Transverse colon (tissue), 4 donors: ENCODE measurements around the gene ZXDC. TPM values are rescaled to one million over a fixed set of nuclear protein-coding genes. Genes with fewer than 3 reads are reported as not detected.

Experiments used
- DNase-seq: peaks from one replicate; pipeline ENCODE4 v3.0.0-alpha.2; 2019
- H3K27ac ChIP-seq, 4 donors: fragments of 200-600 bp; sonication (generic); 2 replicates each; pipeline ENCODE4 v1.5.1; 2016 to 2018; ENCODE audit warnings: inconsistent platforms in 4 of 4
- H3K27me3 ChIP-seq: fragments of 200-600 bp; sonication (generic); 2 replicates; pipeline ENCODE4 v1.5.1; 2017; ENCODE audit warnings: inconsistent platforms
- H3K36me3 ChIP-seq, 4 donors: fragments of 200-600 bp; sonication (generic); 2 replicates each; pipeline ENCODE4 v1.5.1; 2017 to 2019; ENCODE audit warnings: inconsistent platforms in 4 of 4
- H3K4me1 ChIP-seq, 4 donors: fragments of 200-600 bp; sonication (generic); 2 replicates each; pipeline ENCODE4 v1.5.1; 2017 to 2020; ENCODE audit warnings: inconsistent platforms in 4 of 4
- H3K4me3 ChIP-seq, 4 donors: fragments of 200-600 bp; sonication (generic); 1 replicate in 1 of 4; 2 replicates in 3 of 4; pipeline versions ENCODE4 v1.5.1 to v1.6.1; 2017 to 2019; ENCODE audit warnings: inconsistent platforms in 4 of 4
- H3K9me3 ChIP-seq, 2 donors: fragments of 200-600 bp; sonication (generic); 2 replicates each; pipeline ENCODE4 v1.5.1; 2017 to 2019; ENCODE audit warnings: inconsistent platforms in 2 of 2
- EP300 ChIP-seq: sonication (generic); formaldehyde crosslinking; IDR thresholded peaks from one replicate; pipeline ENCODE4 v1.6.1; 2017; ENCODE audit warnings: antibody characterized with exemption, low read depth
- POLR2A ChIP-seq: fragments of 450-650 bp; IDR thresholded peaks from one replicate; pipeline ENCODE4 v1.6.1; 2016; ENCODE audit warnings: antibody characterized with exemption, mild to moderate bottlenecking, moderate library complexity
- POLR2AphosphoS5 ChIP-seq, 3 donors: sonication (generic); formaldehyde crosslinking; IDR thresholded peaks; one replicate each; pipeline ENCODE4 v1.6.1; 2016; ENCODE audit warnings: antibody characterized with exemption in 3 of 3
- WGBS, 2 donors: methylation state at CpG; one replicate each; pipeline ENCODE4 v1.1.5; 2018; ENCODE audit warnings: low coverage in 1 of 2; 5-methylcytosine and 5-hydroxymethylcytosine counted together
- in situ Hi-C, 4 donors: fragments of 200-750 bp; cut with MboI; loops; one replicate each; pipeline versions ENCODE4 v1.15.0 to v1.15.1; 2017; ENCODE audit warnings: low sequenced_read_pairs in 3 of 4, low pct_ligation_motif_present in 1 of 4, low pct_unique_long_range_greater_than_20kb in 1 of 4
- intact Hi-C: fragments of 100-400 bp; cut with DNase I; formaldehyde crosslinking; loops from one replicate; pipeline ENCODE4 v1.15.1; 2023; ENCODE audit warnings: low total_unique reads
- total RNA-seq, 4 donors: library from RNA; depleted of rRNA; stranded (reverse); fragments of >200 nt; gene quantifications; one replicate each; pipeline ENCODE4 v1.1.0, GENCODE V29; 2016
- TF ChIP-seq, protein P1 (sequence below), 5 experiments: fragments of 200-600 bp in 3 of 5; fragments of 450-650 bp in 2 of 5; sonication (generic) in 3 of 5; IDR thresholded peaks; 1 replicate in 2 of 5; 2 replicates in 3 of 5; pipeline ENCODE4 v1.5.1; 2016 to 2017; ENCODE audit warnings: antibody characterized with exemption in 5 of 5, inconsistent platforms in 3 of 5, mild to moderate bottlenecking in 2 of 5, moderate library complexity in 1 of 5

The ZXDC gene
- total RNA-seq, 4 donors from 2014 or later = 44.6 to 81.2 (median 46.4) TPM

DNA sequence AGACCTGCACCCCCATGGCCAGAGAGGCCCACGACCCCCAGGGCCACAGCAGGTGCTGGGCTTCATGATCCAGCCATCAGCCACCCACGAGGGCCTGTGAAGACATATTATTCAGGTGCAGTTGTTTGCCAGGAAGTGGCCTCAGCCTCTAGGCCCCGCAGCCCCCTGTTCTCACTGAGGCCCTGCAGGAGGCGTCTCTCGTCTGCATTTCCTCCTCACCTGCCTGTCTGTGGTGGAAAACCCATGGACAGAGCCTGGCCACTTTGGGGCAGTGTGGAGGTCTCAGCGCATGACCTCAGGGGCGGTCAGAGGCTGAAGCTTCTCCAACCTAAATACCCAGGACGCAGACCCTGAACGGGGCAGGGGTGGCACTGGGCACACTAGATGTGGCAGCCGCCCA lies 23.2 kb upstream of the ZXDC start:
- intact Hi-C loops (no loop called here), in situ Hi-C loops (no loop called here)
- H3K9me3 ChIP-seq = no peaks in the 10 kb centered on the region
- 73% methylated on average over 10 of the region's 10 CpGs; no CpG with 5 or more reads in 1 of the 2 donors for WGBS, 2 donors
- H3K36me3 ChIP-seq = no peaks in the 10 kb centered on the region
- no peak for TF ChIP-seq POLR2A
- TF ChIP-seq, protein P1, sequence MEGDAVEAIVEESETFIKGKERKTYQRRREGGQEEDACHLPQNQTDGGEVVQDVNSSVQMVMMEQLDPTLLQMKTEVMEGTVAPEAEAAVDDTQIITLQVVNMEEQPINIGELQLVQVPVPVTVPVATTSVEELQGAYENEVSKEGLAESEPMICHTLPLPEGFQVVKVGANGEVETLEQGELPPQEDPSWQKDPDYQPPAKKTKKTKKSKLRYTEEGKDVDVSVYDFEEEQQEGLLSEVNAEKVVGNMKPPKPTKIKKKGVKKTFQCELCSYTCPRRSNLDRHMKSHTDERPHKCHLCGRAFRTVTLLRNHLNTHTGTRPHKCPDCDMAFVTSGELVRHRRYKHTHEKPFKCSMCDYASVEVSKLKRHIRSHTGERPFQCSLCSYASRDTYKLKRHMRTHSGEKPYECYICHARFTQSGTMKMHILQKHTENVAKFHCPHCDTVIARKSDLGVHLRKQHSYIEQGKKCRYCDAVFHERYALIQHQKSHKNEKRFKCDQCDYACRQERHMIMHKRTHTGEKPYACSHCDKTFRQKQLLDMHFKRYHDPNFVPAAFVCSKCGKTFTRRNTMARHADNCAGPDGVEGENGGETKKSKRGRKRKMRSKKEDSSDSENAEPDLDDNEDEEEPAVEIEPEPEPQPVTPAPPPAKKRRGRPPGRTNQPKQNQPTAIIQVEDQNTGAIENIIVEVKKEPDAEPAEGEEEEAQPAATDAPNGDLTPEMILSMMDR (IDR thresholded peaks at IDR 0.05) = no peak
- TF ChIP-seq POLR2AphosphoS5 (IDR thresholded peaks at IDR 0.05) = no peak
- TF ChIP-seq EP300 = no peak
- no peaks in the 10 kb centered on the region for H3K4me1 ChIP-seq
- H3K27ac ChIP-seq = no peak overlapping the region
- H3K4me3 ChIP-seq = no peak overlapping the region
- DNase-seq = no peak
- H3K27me3 ChIP-seq = no peaks in the 10 kb centered on the region

DNA sequence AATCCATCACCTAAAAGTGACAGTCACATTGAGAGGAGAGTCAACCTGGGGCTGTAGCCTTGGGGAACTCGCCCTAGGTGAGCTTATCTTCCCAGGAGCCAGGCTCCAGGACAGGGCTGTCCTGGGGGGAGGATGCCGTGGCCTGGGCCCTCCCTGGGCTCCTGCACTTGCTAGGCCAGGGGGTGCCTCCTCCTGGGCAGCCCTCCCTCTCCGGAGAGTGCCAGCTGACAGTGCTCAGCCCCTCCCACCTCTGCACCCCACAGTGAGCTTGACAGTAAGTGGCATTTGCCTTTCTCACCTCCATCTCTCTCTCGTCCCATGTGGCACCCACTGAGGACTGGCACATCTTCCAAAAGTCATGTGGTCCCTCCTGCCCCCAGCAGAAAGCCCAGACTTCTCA lies 22.8 kb upstream of the ZXDC start:
- H3K36me3 ChIP-seq = no peaks in the 10 kb centered on the region
- no peaks in the 10 kb centered on the region for H3K4me1 ChIP-seq
- DNase-seq = no peak
- no peaks in the 10 kb centered on the region for H3K9me3 ChIP-seq
- H3K4me3 ChIP-seq = no peak overlapping the region
- WGBS, 2 donors = 79% methylated on average over 4 of the region's 4 CpGs; no CpG with 5 or more reads in 1 of the 2 donors
- intact Hi-C loops = no loop called here
- in situ Hi-C loops = no loop called here
- H3K27me3 ChIP-seq = no peaks in the 10 kb centered on the region
- no peak overlapping the region for H3K27ac ChIP-seq
- TF ChIP-seq EP300 = no peak
- TF ChIP-seq, protein P1 (IDR thresholded peaks at IDR 0.05) = no peak
- no peak for TF ChIP-seq POLR2A
- TF ChIP-seq POLR2AphosphoS5 (IDR thresholded peaks at IDR 0.05) = no peak

DNA sequence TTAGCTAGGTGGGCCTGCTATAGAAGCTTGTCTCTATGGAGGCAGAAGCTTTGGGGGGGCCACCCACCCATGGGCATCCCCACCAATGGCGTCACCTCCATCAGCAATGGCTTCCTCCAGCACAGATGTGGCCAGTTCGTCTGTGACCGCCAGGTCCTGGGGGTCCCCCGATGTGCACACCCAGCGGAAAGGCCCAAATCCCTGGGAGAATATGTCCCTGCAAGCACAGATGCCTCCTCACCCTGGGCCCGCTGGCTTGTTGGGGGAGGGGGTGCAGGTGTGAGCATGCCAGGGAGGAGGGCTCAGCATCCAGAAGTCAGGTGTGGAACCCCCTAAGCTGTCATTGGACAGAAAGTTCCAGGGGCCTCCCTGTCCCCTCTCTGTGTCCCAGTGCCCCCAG lies 22.3 kb upstream of the ZXDC start:
- in situ Hi-C loops = no loop called here
- WGBS, 2 donors = 93% methylated on average over 6 of the region's 6 CpGs; no CpG with 5 or more reads in 1 of the 2 donors
- no peaks in the 10 kb centered on the region for H3K4me1 ChIP-seq
- no peak for DNase-seq
- H3K4me3 ChIP-seq = no peak overlapping the region
- no peak overlapping the region for H3K27ac ChIP-seq
- no peaks in the 10 kb centered on the region for H3K9me3 ChIP-seq
- intact Hi-C loops = no loop called here
- TF ChIP-seq POLR2AphosphoS5 (IDR thresholded peaks at IDR 0.05) = no peak
- TF ChIP-seq, protein P1 (IDR thresholded peaks at IDR 0.05) = no peak
- TF ChIP-seq POLR2A = no peak
- no peaks in the 10 kb centered on the region for H3K27me3 ChIP-seq
- H3K36me3 ChIP-seq = no peaks in the 10 kb centered on the region

DNA sequence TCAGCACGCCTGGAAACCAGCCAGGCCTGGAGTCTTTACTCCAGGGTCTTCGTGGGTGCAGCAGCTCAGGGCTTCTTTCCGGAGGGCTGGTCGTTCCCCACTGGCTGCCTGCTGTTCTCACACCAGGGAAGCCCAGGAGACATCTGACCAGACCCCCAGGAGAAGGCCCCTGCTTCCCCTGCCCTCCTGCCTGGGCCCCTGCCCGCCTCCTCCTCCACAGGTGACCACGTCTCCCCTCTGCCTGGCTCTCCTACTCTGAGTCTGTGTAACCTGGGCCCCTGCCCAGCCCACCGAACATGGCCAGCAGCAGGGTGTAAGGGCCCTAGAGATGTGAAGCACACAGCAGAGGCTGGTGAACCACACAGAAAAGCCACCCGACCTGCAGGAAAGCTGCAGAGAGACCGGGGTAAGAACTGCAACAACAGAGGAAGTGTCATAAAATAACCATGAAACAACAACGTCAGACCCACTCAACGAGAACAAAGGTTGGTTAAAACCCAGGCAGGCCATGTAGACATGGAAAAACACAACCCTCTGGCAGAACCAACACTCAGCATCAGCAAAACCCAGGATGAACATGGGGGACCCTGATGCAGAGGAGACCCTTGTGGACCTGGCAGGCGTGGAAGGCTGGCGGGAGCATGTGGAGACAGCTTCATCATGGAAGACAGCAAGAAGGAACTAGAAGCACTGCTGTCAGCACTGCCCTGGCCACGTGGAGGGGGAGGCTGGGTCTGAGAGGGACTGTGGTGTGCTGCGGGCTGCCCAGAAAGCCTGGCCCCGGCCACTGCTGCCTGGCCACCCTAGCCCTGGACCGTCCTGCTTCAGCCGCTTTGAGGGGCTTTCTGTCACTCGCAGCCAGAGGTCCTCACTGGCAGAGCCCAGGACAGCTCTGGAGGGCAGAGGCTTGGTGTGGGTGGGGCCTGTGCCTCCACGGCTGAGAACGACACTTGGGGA lies 21.5 kb upstream of the ZXDC start:
- H3K4me3 ChIP-seq = no peak overlapping the region
- in situ Hi-C loops (no loop called here), intact Hi-C loops (no loop called here)
- H3K36me3 ChIP-seq = no peaks in the 10 kb centered on the region
- no peaks in the 10 kb centered on the region for H3K4me1 ChIP-seq
- H3K9me3 ChIP-seq = no peaks in the 10 kb centered on the region
- 66 to 68% methylated on average over 7 to 20 of the region's 21 CpGs for WGBS, 2 donors
- DNase-seq = no peak
- TF ChIP-seq, protein P1 (IDR thresholded peaks at IDR 0.05) = no peak
- no peak for TF ChIP-seq POLR2A
- H3K27ac ChIP-seq = no peak overlapping the region
- H3K27me3 ChIP-seq = no peaks in the 10 kb centered on the region
